Stimulated activated CD8-positive, alpha-beta memory T cell treated with anti-CD3 and anti-CD28 coated beads, Interleukin-12 subunit alpha, Interleukin-12 subunit beta, amount 100 ng/mL, for 24 hours (primary cell): ENCODE data around the gene TRPV4.
"Not testable (repeated sequence)": the region's sequence is repeated elsewhere in the genome, so short reads cannot be mapped to it uniquely, and the experiment has no call there.

Experiments used
- DNase-seq: peaks from one replicate; pipeline ENCODE4 v3.0.0-alpha.2; 2020; ENCODE audit errors: extremely low read depth

TRPV4 gene

DNA sequence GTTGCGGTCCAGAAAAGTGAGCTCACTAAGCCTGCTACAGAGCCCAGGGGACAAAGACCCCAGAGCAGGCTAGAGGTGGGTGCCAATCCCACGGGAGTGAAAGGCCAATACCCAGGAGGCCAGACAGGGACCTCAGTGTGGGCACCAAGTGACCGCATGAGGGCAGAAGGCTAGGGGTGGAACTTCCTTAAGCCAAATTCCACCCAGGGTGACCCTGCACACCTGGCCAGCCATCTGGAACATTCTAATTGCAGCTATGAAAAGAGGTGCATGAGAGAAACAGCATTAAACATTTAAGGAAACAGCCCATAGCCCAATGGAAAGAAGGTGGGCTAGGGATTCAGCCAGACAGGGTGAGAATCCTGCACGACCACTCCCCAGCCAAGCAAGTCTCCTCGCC lies 27.8 kb upstream of the TRPV4 start:
- DNase-seq, result no peak

GRCh38 chr12:109858764-109859163 lies 25.6 kb upstream of the TRPV4 start:
- DNase-seq, result no peak

- no peak for DNase-seq
Observed at GRCh38 chr12:109857715-109858114, 24.5 kb upstream of the TRPV4 start.

DNA sequence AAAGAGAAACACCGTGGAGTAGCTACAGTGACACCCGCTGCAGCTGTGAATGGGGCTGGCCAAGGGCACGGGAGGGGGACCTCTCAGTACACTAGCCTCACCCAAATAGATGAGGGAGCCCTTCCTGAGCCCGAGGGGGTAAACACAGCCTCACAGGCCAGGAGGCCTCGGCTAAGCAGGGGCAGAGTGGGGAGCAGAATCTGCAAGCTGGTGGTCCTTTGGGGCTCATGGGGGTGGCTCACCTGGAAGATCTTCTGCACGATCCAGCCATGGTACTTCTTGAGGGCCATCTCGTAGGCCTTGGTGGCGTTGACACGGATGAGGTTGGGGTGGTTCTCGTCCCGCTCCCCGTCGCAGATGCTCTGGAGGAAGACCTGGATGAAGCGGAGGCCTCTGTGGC lies 22.2 kb upstream of the TRPV4 start:
- DNase-seq, result no peak

DNA sequence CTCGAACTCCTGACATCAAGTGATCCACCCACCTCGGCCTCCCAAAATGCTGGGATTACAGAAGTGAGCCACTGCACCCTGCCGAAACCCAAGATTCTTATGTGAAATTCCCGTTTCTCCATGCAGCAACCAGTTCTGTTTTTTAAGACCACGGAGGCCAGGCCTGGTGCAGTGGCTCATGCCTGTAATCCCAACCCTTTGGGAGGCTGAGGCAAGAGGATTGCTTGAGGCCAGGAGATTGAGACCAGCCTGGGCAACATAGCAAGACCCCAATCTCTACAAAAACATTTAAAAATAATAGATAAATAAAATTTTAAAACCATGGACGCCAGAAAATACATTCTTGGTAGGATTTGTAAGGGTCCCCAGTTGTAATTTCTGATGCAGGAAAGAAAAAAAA lies 17.3 kb upstream of the TRPV4 start:
- DNase-seq, result not testable (repeated sequence)

DNA sequence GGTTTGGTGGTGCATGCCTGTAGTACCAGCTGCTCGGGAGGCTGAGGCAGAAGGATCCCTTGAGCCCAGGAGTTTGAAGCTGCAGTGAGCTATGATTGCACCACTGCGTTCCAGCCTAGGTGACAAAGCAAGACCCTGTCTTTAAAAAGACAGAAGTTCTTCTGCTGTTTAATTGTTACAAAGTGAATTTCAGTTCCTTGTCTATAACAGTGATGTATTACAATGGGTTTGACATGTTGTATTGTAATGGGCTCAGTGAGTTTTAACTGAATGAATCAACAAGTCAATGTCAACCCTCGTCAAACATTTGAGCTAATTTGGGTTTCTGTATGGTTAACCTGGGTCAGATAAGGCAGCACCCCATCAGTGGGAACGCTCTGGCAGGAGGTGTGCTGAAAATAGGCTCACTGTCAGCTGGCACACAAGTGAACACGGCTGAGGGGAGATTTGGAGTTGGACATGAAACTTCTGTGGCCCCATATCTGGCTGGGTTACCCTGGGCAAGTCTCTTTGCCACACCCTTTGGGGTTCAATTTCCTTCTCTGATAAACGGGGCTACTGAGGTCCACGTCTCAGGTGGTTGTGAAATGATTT lies 14.0 kb upstream of the TRPV4 start:
- no peak for DNase-seq

DNA sequence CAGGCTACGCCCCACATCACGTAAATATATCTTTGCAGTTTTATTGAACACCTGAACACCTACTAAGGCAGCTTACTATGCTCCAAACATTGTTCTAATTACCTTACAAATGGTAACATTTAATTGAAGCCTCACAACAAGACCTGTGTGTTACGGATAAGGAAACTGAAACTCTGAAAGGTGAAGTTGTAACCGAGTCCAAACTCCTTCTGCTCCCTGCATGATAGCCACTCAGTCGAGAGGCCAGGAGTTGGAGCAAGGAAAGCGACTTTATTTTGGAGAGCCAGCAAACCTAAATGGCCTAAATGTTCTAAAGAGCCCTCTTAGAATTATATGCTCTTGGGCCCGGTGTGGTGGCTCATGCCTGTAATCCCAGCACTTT lies 12.6 kb upstream of the TRPV4 start:
- DNase-seq, result no peak

DNA sequence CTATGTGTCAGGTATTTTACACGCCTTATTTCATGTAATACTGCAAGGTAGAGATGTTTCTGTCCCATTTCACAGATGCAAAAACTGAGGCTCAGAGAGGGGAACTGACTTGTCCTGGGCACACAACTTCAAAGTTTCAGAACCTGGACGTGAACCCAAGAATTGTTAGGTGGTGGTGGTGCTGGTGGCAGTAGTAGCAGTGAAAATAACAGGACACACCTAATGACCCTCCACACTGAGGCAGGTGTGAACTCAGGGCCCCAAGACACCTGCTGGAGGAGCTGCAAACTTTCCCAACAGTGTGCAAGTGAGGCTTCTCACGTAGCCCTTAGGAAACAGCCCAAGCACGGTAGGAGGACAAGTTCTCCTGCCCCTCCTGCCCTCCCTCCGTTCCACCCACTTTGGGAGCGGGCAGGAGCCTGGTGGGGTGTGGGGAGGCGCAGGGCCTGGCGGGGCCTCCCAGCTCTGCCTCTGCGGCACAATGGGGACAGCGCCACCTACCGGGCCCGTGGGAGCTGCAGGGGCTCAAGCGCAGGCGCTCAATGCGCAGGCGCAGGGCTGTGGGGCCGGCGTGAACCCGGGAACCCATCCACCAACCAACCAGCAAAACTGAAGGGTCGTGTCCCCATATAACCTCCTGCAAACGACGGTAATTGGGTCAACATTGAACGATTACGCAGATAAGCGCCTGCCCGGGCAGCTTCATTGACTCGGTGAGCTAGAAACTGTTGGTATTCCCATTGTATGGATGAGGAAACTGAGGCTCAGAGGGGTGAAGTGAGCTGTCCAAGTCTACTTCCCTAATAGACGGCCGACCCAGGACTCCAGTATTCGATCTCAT lies 12.0 kb upstream of the TRPV4 start:
- peak; percentile 65 for DNase-seq

- DNase-seq, result no peak
Observed at GRCh38 chr12:109844091-109844490, 10.9 kb upstream of the TRPV4 start.

DNA sequence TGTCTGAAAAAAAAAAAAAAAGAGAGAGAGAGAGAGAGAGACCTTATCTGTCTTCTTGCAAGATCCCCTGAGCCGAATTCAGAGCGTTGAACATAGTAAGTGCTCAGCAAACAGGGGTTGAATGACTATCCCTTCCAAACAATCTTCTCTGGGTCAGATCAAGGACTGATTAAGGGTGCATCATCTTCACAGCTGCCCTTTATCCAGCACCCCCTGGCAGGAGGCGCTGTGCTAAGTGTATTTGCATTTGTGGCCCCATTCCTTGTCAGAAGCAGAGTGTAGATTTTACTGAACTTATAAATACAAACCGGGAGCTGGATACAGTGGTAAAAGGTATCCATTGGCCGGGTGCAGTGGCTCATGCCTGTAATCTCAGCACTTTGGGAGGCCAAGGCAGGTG lies 8.8 kb upstream of the TRPV4 start:
- DNase-seq, result no peak

GRCh38 chr12:109841356-109841755 lies 8.2 kb upstream of the TRPV4 start:
- no peak for DNase-seq

GRCh38 chr12:109840305-109841074 lies 7.3 kb upstream of the TRPV4 start:
- DNase-seq, result no peak

GRCh38 chr12:109839444-109839843 lies 6.2 kb upstream of the TRPV4 start:
- no peak for DNase-seq

DNA sequence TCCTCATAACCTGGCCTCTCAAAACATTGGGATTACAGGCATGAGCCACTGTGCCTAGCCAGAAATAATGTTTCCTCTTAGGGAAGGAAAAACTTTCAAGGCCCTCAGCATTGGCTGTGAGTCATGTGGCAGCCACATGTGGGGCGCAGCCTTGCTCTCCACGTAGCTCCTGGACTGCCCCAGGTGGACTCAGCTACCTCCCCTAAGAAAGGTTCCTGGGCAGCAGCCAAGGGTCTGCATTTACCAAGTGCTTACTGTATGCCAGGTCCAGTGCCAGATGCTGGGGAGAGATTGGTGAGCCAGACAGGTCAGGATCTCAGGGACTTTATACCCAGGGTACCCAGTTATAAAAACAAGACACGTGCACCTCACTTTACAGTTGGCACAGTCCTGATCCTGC lies 3.7 kb upstream of the TRPV4 start:
- DNase-seq, result no peak

GRCh38 chr12:109835827-109836226 lies 2.6 kb upstream of the TRPV4 start:
- DNase-seq, result no peak

DNA sequence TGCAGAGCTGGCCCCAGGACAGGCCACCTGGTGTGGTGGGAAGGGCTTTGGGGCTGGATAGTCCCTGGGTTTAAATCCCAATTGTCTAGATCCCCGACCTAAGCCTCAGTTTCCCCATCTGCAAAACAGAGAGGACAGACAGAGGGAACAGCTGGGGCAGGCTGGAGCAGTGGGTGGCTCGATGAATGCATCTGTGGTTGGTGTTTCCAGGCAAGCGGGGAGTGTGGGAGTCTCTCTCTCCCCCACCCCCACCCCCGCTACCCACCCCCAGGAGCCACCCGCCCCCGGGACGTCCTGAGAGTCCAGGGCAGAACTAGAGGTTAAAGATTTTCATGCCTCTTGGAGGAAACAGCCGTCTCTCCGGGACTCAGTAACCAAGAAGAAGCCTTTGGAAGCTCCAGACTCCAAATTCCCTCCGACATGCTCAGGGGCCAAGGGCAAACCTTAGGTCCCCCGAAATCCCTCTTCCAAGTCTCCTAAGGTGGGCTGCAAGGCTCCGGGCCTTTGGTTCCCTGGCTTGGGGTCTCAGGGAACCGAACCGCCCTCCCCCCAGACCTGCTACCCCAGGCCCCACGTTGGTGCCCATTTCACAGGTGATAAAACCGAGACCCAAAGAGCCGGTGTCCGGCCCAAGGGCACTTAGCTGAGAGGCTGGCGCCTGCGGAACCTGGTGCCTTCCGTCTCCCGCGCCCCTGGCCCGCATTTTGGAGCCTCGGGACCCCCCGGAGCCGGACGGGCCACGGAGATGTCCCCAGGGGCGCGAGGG lies 474 bp downstream of the TRPV4 start:
- no peak for DNase-seq

- DNase-seq, result no peak
Observed at GRCh38 chr12:109831929-109832328, 1.3 kb downstream of the TRPV4 start.

DNA sequence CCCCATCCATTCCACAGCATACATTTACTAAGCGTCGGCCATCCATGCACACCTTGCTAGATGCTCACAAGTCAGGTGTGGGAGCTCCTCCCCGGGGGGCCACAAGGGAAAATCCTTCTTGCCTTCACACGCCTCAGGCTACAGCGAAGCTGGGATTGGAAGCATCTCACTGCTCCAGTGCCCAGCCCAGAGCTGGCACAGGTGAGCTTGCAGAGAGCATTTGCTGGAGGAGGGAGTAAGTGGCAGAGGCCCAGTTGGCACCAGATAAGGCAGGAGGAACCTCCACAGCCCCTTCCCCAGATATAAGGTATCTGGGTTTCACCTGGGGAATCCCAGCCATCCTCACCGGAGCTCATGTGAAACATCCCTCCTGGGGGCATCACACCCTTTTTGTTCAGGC lies 1.8 kb downstream of the TRPV4 start:
- no peak for DNase-seq

- no peak for DNase-seq
Observed at GRCh38 chr12:109830718-109831117, 2.5 kb downstream of the TRPV4 start.

- no peak for DNase-seq
Observed at GRCh38 chr12:109830267-109830666, 2.9 kb downstream of the TRPV4 start.

- DNase-seq, result no peak
Observed at GRCh38 chr12:109829667-109830066, 3.5 kb downstream of the TRPV4 start.
